UCSD-AML1 (cell line): Measurements from ENCODE around the gene ZNF343.
"Not testable (repeated sequence)": the region's sequence is repeated elsewhere in the genome, so short reads cannot be mapped to it uniquely, and the experiment has no call there.

ENCODE experiments used
- DNase-seq: peaks from one replicate; lab custom pipeline; 2025; ENCODE audit not compliant: unreplicated experiment; lab: John Stamatoyannopoulos, UW

ZNF343 gene

DNA sequence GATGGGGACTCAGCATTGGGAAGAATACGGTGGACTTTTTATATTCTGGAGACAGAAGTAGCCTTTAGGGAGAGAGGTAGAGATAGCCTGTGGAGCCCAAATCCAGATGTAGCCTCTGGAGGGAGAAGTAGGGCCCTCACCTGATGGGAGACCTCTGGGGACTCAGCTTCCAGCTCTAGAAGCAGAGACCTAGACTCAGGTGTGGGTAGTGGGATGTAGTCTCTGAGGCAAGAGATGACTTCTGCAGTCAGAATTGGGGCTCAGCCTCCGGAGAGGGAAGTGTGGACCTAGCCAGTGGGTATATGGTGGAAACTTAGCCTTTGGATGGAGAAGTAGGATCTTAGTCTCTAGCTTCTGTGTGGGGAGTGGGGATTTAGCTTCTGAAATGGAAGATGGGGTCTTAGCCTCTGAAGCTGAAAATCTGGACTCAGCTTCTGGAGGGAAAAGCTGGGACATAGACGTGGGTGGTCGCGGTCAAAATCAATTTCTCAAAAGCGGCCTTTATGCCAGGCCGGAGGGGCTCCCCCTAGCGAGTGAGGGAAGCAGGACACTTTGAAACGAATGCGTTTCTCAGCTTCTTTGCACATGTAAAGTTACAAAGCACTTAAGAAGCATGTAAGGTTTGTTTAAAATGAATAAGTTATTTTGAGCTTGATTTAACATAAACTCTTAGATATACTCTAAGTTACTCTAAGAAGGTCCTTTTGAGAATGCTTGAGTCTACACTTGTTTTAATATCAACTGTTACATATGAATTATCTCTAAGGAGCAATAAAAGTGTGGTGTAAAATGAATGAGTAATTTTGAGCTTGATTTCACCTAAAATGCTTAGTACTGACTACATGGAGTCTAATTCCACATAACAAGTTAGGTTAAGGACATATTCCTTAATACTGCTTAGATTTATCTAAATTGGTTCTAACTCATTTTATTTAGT lies 12.9 kb upstream of the ZNF343 start:
- DNase-seq, result peak; percentile 35

DNA sequence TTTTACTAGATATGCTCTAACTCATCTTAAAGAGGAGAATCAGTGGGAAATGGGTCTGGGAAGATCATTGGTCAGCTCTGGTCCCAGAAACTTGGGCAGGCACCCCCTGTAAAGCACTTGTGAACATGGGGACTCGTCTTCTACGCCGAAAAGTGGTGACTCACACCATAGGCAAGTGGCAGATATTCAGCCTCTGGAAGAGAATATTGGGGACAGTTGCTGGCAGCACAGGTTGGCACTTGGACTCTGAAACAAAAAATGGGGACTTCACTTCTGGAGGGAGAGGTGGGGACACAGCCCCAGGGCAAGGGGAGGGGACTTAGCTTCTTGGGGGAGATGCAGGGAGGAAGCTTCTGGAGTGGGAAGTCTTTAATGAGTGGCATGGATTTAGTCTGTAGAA lies 11.9 kb upstream of the ZNF343 start:
- DNase-seq, result no peak

DNA sequence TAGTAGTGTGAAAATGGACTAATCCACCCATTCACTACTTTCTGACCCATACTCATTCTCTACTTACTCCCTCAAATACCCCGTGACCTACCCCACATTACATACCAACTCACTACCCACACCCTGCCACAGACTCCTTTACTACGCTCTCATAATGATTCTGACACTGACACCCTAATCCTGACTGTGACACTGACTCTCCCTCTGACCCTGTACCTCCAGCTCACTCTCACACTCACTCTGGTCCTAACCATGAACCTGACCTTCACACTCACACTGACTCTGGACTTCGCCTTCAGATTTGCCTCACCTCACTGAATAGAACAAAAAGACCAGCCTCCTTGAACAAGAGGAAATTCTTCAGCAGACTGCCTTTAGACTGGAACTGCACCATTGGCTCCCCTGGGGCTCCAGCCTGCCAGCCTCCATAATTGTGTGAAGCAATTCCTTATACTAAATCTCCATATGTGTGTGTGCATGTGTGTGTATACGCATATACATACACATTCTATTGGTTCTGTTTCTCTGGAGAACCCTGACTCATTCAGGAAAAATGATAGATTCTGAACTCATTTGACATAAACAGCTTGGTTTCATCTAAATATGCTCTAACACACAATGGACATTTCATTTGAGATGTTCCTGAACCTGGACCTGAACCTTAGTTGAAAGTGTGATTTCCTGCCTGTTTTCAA lies 10.5 kb upstream of the ZNF343 start:
- DNase-seq, result no peak

DNA sequence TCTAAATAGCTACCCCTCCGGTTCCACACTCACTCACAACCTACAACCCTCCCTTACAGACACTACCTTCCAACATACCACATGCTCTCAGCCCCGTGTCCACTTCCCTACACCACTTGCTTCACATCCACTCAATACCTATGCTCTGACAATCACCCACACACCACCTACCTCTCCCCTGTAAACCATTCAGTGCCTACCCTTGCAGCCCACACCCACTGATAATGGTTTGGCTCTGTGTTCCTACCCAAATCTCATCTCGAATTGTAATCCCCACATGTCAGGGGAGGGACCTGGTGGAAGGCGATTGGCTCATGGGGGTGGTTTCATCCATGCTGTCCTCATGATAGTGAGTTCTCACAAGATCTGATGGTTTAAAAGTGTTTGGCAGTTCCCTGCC lies 9.8 kb upstream of the ZNF343 start:
- no peak for DNase-seq

DNA sequence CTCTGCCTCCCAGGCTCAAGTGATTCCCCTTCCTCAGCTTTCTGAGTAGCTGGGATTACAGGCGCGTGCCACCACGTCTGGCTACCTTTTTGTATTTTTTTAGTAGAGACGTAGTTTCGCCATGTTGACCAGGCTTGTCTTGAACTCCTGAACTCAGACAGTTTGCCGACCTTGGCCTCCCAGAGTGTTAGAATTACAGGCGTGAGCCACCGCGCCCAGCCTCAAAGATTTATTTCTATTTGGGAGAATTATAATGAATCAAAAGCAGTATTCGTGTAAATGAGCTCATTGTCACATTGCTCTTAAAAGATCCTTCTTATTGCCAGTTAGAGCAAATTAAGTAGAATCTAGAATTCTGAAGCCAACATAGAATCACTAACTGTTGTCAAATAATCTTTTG lies 9.4 kb upstream of the ZNF343 start:
- DNase-seq, result no peak

DNA sequence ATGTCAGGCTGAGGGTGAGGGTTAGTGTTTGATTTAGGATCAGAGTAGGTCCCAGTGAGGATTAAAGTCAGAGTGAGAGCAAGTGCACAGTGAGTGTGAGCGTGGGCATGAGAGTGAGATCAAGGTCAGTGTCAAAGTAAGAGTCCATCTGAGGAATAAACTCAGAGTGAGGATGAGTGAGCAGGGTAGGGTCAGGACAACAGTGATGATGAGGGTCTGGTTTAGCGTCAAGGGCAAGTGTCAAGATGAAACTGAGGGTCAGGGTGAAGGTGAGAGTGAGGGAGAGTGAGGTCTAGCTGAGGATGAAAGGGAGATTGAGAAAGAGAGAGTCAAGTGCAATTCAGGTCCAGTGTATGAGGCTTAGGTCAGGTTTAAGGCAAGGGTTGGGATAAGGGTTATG lies 7.7 kb upstream of the ZNF343 start:
- no peak for DNase-seq

DNA sequence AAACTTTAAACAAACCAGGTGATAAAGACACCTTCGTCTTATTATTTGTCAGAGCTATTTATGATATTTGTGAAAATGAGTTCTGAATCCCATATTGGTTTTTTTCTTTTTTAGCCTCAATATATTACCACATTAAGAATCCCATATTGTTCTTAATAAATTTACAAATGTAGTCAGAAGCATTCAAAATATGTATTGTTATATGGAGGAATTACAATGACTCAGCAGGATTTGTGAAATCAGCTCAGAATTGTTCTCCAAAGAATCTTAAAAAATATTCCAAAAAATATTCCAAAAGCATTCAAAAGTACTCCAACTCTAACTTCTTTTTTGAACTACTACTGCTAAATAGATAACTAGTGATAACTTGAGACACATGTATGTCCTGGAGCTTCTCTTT lies 6.5 kb upstream of the ZNF343 start:
- no peak for DNase-seq

DNA sequence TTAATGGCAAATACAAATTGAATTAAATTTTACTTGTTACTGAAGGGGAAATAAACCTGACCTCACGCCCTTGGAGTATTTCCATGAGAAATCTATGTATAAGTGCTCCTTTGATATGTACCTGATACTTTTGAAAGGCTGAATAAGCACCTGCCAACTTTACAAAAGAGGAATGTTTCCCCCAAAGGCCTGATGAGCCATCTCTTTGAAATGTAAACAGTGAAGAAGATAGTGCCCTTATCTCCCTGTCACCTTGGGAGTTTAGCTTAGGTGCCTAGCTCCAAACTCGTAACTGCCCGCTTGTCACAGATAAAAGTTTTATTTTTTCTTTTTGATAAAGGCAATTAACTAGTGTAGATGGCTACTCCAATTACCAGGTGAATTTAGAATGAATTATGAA lies 1.1 kb upstream of the ZNF343 start:
- DNase-seq, result no peak

DNA sequence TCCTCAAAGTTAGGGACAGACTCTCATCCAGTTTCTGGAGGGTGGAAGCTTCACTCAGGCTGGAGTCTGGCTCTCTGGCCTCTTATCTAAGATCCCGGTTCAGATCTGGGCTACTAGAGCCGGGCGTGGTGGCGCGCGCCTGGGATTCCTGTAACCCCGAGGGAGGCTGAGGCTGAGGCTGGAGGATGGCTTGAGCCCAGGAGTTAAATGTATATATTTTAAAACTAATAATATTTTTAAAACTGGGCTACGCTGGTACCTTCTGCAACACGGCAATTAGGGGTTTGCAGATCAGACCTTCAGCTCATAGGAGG lies 710 bp upstream of the ZNF343 start:
- DNase-seq, result no peak

DNA sequence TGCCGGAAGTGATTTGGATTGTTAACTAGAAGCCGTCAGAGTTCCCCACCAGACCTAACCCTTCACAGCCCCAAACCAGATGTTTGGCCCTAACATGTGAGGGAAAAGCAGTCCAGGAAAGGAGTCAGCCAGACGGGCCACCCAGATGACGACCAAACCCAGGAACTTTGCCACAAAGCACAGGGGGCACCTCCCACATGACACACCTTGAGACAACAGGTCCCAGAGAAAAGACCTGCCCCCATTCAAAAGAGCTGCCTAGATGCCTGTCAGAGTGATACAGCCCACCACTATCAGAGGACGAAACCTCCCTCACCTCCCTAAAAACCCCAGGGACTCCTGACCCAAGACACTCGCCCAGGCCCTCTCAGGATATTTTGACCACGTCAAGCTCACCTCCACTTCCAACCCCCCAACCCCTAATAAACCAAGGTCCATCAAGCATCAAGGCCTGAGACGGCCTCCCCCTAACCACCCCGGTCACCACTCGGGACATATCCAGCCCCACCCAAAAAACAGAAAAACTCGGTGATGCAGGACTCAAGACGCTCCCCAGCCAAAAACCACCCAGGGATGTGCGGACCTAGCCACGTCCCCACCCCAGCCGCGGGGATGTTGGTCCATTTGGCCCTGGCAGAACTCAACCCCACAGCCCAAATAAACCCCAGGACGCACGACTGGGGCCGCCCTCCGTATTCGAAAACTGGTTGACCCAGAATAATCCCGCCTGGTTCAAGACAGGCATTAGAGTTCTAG lies 662 bp downstream of the ZNF343 start:
- DNase-seq, result no peak

DNA sequence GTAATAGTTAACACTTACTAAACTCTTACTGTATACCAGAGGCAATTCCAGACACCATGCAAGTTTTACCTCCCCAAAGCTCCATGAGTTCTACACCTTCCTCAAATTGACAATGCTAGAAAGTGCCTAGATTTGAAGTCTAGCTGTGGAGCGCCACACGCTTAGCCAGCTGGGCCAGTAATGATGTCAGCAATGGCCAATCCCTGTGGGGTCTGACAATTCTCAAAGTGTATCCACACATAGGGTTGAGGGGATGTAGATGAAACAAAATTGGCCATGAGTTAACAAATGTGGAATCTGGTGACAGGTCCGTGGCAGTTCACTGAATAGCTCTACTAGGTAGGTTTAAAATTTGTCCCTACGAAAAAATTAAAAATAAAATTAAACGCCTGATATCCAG lies 1.3 kb downstream of the ZNF343 start:
- no peak for DNase-seq

DNA sequence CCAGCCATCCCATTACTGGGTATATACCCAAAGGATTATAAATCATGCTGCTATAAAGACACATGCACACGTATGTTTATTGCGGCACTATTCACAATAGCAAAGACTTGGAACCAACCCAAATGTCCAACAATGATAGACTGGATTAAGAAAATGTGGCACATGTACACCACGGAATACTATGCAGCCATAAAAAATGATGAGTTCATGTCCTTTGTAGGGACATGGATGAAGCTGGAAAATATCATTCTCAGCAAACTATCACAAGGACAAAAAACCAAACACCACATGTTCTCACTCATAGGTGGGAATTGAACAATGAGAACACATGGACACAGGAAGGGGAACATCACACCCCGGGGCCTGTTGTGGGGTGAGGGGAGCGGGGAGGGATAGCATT lies 2.3 kb downstream of the ZNF343 start:
- not testable (repeated sequence) for DNase-seq

DNA sequence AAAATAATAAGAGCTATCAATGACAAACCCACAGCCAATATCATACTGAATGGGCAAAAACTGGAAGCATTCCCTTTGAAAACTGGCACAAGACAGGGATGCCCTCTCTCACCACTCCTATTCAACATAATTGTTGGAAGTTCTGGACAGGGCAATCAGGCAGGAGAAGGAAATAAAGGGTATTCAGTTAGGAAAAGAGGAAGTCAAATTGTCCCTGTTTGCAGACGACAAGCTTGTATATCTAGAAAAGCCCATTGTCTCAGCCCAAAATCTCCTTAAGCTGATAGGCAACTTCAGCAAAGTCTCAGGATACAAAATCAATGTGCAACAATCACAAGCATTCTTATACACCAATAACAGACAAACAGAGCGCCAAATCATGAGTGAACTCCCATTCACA lies 3.9 kb downstream of the ZNF343 start:
- DNase-seq, result not testable (repeated sequence)

DNA sequence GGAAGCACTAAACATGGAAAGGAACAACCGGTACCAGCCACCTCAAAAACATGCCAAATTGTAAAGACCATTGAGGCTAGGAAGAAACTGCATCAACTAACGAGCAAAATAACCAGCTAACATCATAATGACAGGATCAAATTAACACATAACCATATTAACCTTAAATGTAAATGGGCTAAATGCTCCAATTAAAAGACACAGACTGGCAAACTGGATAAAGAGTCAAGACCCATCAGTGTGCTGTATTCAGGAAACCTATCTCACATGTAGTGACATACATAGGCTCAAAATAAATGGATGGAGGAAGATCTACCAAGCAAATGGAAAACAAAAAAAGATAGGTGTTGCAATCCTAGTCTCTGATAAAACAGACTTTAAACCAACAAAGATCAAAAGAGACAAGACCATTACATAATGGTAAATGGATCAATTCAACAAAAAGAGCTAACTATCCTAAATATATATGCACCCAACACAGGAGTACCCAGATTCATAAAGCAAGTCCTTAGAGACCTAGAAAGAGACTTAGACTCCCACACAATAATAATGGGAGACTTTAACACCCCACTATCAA lies 5.8 kb downstream of the ZNF343 start:
- not testable (repeated sequence) for DNase-seq

DNA sequence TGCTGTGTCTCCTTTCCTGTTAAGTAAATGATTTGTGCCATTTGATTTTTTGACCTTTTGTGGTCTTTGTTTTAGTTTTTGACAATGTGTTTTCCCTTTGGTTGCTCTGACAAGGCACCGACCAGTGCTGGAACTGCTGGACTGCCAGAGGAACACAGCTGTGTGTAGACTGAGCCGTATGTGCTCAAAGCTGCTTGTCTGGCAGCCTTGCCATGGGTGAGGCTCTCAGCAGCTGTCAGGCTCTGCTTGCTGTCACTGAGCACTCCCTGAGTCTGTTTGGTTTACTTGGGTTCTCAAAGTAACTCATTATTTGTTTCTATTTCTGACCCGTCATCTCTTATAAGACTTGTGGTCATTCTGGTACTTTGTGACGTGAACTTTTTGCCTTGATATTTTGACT lies 23.1 kb downstream of the ZNF343 start:
- DNase-seq, result no peak

DNA sequence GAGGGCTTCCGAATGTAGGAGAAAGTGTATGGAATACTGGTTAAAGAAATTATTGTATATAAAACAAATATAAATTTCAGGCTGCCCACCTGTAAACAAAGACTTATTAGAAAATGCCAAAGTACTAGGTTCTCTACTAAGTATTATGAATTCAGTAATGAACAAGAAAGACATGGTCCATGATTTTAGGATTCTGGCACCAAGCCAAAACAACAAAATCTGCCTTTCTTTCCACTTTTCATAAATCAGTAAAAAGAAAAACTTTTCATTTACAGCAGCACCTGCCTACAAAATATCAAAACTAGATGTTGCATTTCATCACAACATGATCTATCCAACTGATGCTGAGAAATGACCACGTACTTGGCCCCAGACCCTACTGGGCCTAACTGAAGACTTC lies 23.6 kb downstream of the ZNF343 start:
- DNase-seq, result no peak

DNA sequence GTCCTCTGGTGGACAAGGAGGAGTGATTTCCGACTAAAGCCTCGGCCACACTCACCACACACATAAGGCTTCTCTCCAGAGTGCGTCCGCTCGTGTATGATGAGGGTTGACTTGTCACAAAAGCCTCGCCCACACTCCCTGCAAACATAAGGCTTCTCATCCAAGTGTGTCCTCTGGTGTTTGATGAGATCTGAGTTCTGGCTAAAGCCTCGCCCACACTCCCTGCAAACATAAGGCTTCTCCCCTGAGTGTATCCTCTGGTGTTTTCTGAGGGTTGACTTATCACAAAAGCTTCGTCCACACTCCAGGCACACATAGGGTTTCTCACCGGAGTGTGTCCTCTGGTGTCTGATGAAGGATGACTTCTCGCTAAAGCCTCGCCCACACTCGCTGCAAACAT lies 25.2 kb downstream of the ZNF343 start:
- no peak for DNase-seq

DNA sequence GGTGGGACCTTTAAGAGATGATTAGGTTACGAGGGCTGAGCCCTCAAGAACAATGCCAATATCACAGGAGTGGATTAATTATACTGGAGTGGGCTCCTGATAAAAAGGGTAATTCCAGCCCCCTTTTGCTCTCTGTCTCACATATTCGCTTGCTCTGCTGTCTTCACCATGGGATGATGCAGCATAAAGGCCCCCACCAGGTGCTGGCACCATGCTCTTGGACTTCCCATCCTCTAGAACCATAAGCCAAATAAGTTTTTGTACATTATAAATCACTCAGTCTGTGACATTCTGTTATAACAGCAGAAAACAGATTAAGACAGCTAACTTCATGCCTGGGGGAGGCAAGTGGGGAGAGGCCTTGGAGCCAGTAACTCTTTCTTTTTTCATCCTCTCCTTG lies 28.3 kb downstream of the ZNF343 start:
- DNase-seq, result no peak

DNA sequence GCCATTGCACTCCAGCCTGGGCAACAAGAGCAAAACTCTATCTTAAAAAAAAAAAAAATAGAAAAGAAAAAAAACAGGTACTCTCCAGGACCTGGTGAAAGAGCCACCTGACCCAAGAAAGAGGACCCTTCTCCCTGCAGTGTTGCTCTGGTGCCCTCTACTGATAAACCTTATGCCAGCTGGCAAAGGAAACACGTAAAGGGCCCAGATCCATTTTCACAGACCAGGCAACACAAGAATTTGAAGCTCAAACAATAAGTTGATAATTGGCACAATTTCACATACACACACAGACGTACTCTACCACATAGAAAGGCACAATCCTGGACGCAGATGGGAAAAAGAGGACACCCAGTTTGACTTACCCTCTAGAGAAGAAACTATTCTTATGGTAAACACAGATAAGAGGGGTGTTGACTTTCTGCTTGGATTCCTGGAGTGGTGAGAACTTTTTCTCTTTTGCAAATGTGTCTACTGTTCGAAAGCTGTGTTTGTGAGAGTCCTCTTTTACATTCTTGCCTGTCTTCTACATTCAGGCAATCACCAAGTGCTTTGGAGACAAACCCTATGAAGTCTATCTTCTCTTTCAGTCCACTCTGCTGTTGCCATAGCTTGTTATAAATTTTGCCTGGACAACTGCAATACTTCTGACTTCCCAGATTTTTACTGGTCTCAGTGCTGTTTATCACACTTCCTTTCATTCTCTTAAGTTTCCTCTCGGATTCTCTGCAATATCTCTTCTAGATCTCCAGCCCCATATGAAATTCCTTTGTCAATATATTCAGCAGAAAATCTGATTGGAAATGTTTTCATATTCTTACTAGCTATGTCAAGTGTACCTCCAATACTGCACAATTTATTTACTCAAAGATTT lies 31.7 kb downstream of the ZNF343 start:
- no peak for DNase-seq

DNA sequence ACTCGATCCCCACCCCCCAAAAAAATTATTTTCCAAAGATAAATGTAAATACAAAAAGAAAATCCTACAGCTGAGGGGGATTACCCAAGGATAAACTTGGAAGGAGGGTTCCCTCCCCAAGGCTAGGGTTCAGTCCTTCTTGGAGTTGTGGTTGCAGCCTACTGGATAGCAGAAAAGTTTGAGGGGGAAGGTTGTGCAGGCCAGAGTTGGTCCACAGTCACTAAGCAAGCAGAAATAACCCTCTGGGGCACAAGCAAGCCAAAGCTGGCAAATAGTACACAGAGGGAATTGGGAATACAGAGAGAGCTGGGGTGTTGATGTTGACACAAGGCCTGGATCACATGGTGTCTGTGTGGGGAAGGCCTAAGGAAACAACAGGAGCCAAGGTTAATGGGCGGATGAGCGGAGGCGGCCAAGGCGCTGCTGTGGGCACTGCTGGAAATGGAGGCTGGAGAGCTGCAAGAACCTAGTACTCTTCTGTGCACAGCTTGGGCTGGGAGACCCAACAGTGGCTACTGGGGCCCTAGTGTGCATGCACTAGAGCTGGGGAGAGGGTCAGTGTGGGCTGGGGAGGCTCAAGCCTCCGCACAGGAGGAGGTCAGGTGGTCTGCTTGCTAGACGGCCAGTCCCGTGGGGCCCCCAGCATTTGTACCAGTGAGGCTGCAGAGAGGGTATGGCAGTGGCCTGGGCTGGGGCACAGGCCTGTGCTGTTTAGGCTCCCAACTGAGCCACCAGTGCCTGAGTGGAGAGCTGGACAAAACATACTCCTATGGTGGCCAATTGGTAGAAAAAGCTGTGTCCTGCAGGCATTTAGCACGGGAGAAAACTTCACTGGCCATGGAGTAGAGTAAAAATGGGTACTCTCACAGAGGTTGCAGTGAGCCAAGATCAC lies 32.6 kb downstream of the ZNF343 start:
- DNase-seq, result no peak
